ENCODE measurements around the gene JMJD8. TPM values are rescaled to one million over a fixed set of nuclear protein-coding genes. Genes with fewer than 3 reads are reported as not detected.

Gene JMJD8
- total RNA-seq, 1 experiment from 2014 or later: 68.1 TPM

DNA sequence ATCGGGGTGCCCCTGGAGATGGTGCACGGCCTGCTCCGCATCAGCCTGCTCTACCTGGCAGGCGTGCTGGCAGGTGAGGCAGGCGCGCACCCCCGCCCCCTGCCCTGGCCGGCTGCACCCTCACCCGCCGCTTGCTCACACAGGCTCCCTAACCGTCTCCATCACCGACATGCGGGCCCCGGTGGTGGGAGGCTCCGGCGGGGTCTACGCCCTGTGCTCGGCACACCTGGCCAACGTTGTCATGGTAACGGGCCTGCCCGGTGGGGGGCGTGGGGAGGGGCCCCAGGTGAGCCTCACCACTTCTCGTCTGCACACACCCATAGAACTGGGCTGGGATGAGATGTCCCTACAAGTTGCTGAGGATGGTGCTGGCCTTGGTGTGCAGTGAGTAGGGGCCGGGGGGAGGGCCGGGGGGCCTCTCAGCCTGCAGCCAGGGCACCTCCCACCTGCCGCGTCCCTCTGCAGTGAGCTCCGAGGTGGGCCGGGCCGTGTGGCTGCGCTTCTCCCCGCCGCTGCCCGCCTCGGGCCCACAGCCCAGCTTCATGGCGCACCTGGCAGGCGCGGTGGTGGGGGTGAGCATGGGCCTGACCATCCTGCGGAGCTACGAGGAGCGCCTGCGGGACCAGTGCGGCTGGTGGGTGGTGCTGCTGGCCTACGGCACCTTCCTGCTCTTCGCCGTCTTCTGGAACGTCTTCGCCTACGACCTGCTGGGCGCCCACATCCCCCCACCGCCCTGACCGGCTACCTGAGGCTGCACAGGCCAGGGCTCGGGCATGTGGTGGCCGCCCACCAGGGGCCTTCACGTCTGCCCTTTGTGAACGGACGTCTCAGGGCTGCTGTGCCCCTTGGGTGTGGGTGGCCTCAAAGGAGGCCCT, 6.6 kb downstream of the JMJD8 start:
- DNase-seq (ENCODE audit: low read depth): no peak

DNA sequence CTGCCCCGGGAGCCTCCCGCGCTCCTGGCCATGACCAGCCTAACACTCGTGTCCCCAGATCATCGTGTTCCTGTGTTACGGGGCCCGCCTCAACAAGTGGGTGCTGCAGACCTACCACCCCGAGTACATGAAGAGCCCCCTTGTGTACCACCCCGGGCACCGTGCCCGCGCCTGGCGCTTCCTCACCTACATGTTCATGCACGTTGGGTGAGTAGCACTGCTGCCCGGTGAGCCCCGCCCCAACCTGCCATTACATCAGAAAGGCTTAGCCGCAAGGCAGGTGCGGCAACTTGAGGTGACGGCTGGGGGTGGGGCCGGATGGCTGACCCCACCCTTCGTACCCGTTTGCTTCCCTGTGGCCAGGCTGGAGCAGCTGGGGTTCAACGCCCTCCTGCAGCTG, 7.2 kb downstream of the JMJD8 start:
- no peak for DNase-seq (ENCODE audit: low read depth)

- no peak for DNase-seq (ENCODE audit: low read depth)
These were observed 7.6 kb downstream of the JMJD8 start for GRCh38 chr16:676565-676902.

DNA sequence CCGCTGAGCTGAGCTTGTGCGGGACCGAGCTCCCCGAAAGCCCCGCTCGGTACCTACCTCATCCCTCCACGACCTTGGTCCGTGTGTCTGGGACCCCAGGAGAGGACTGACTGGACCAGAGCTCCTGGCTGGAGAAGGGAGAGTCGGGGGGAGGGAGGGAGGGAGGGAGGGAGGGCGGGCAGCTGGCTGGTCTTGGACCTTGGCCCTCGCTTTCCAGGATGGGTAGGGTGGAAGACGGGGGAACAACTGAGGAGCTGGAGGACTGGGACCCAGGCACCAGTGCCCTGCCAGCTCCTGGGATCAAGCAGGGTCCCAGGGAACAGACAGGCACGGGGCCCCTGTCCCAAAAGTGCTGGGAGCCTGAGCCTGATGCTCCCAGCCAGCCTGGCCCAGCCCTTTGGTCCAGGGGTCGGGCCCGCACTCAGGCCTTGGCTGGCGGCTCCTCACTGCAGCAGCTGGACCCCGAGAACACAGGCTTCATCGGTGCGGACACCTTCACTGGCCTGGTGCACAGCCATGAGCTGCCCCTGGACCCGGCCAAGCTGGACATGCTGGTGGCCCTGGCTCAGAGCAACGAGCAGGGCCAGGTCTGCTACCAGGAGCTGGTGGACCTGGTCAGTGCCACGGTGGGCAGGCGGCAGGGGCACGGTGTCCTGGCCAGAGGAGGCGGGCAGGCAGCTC, 8.1 kb downstream of the JMJD8 start:
- no peak for DNase-seq (ENCODE audit: low read depth)

DNA sequence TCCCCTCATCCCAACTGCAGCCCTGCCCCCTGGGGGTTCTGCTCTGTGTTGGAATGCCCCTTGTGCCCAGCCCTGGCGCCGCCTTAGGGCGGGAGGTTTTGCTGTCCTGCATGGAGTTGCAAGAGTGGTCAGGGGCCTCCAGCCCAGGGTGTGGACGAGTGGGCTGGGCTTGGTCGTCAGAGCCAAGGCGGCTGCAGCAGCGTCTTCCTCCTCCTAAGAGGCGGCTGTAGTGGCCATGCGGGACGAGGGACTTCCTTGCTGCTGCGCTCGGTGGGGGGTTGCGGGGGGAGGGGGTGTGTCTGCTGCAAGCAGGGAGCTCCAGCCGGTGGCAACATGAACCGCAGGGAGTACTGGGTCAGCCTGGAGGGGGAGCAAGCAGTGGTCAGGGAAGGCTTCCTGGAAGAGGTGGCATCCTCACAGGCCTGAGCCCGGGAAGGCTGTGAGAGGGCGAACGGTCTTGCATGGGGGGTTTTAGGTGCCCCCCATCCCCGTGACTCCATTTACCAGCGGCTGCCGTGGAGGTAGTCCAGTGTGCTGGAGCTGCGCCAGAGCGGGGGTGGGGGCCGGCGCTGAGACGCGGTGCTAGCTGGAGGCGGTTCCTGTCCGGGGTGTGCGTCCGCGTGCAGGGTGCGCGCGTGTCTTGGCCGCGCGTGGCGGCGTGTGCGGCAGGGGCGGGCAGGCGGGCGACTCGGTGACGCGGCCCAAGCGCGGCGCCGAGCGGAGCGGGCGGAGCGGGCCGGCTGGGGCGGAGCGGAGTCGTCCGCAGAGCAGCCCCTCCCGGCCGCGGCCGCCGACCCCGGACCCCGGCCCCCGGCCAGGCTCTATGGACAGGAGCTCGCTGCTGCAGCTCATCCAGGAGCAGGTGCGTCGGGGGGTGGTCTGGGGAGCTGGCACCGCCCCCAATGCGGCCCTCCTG, 8.9 kb downstream of the JMJD8 start, which contains the start of gene RHBDL1:
TSS of gene RHBDL1 (plus strand) at position 704 of the 916 bp plus-strand sequence. CDS start at position 824, 120 bp downstream.
- no peak for DNase-seq (ENCODE audit: low read depth)

DNA sequence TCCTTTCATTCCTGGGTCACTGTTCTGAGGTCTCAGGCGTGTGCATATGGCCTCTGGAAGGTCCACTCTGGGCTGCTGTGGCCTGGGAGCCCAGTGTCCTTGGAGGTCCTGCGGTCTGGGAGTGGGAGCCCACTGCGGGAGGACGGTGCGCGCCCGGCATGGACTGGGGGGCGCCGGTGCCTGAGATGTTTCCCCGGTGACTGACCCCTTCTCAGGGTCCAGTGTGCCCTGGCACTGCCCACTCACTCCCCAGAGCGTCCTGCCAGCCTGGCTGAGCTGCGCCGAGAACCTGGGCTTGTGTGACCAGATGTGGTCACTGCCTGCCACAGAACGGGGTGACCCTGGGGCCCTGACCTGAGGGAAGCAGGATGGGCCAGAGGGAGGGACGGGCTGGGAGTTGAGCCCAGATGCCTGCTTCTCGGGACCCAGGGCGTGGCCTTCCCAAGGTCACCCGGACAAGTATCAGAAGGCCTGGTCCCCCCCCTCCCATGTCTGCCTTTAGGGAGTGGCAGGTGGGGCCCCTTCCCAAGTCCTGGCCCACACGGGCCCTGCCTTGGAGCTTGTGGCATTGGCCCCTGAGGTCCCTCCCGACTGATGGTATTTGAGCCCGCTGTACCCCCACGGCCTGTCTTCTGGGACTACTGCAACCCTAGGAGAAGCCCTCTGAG, 9.8 kb downstream of the JMJD8 start:
- no peak for DNase-seq (ENCODE audit: low read depth)

DNA sequence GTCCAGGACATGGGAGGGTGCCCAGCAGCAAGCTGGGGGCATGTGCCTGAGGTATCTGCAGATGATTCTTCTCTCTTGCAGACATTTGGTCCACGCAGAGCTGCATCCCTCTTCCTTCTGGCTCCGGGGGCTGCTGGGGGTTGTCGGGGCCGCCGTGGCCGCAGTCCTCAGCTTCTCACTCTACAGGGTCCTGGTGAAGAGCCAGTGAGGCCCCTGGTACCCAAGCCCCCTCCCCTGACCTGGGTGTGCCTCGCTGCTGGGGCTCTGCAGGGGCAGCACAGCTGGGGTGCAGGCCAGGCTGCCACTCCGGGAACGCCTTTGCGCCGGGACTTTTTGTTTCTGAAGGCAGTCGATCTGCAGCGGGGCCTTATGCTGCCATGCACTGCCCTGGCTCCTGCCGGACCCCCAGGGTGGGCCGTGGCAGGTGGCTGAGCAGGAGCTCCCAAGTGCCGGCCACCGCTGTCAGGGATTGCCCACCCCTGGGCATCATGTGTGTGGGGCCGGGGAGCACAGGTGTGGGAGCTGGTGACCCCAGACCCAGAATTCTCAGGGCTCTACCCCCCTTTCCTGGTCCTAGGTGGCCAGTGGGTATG, 10.6 kb downstream of the JMJD8 start:
- DNase-seq (ENCODE audit: low read depth): no peak

DNA sequence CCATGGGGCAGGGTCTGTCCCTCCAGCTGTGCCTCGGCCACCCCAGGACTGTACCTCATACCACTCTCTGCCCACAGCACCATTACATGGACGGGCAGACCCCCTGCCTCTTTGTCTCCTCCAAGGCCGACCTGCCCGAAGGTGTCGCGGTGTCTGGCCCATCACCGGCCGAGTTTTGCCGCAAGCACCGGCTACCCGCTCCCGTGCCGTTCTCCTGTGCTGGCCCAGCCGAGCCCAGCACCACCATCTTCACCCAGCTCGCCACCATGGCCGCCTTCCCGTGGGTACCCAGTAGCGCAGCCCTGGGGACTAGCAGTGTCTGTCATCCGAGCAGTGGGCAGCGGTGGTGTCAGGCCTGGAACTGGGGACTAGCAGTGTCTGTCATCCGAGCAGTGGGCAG, 11.3 kb downstream of the JMJD8 start:
- no peak for DNase-seq (ENCODE audit: low read depth)

- DNase-seq (ENCODE audit: low read depth): no peak
These were observed 11.8 kb downstream of the JMJD8 start for GRCh38 chr16:672371-672770.

- no peak for DNase-seq (ENCODE audit: low read depth)
These were observed 12.6 kb downstream of the JMJD8 start for GRCh38 chr16:671353-672131.

- no peak for DNase-seq (ENCODE audit: low read depth)
These were observed 13.4 kb downstream of the JMJD8 start for GRCh38 chr16:670485-671352.

DNA sequence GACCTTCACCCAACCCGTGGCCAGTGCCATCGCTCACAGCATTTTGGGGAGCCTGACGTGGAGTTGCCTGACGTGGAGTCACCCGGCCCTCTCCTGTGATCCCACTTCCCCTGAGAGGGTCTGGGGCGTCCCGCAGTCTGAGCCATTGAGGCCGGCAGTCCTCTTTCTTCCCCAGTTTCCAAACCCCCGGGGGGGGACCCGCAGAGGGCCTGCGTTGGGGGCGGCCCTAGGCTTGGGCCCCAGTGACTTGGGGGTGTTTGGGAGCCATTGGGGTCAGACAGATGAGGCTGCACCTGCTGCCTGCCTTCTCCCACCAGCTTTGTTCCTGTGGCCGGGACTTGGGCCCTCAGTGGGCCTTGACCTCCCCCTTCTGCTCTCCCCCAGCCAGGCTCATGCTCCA, 14.5 kb downstream of the JMJD8 start:
- no peak for DNase-seq (ENCODE audit: low read depth)

DNA sequence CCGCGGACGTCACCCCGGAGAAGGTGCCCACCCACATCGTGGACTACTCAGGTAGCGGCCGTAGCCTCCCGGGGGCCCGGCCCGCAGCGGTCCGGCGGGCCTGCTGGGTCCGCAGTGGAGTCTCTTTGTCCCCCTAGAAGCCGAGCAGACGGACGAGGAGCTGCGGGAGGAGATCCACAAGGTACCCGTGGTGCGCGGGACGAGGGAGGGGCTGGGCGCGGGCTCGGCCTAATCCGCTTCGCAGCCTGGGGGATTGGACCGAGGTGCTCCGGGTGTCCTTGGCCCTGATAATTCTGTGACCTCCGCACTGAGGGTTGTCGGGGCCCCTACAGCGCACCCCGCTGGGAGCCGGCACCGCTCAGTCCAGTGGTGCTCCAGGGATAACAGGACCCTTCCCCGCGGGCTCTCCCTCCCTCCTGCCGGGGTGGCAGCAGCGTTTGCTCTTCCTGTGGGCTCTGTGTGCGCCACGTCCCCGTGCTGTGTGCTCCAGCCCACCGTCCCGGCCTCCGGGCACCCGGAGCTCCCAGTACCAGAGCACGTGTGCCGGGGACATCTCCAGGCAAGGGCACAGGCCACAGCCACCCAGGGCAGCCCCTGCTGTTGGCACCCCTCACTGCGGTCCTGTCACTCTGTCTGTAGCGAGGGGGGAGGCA, 15.5 kb downstream of the JMJD8 start:
- DNase-seq (ENCODE audit: low read depth): no peak

GRCh38 chr16:667780-668518, 16.2 kb downstream of the JMJD8 start, which contains the start of gene RHOT2:
TSS of gene RHOT2 (plus strand) at chr16:668132. CDS start at chr16:668200, 68 bp downstream.
- DNase-seq (ENCODE audit: low read depth): peak; percentile 85

- no peak for DNase-seq (ENCODE audit: low read depth)
These were observed 16.9 kb downstream of the JMJD8 start for GRCh38 chr16:667113-667779.

GRCh38 chr16:666572-666971, 17.6 kb downstream of the JMJD8 start:
- DNase-seq (ENCODE audit: low read depth): no peak

GRCh38 chr16:662597-662996, 21.5 kb downstream of the JMJD8 start:
- no peak for DNase-seq (ENCODE audit: low read depth)

All from LHCN-M2 (cell line).